ENCODE measurements around the gene GARIN5B. TPM values are rescaled to one million over a fixed set of nuclear protein-coding genes. Genes with fewer than 3 reads are reported as not detected.

GARIN5B gene
- total and polyA plus RNA-seq, 2 of the 13 experiments (the other 11 are each of a cell fraction or from before 2014, with no cell fraction given), result not detected

DNA sequence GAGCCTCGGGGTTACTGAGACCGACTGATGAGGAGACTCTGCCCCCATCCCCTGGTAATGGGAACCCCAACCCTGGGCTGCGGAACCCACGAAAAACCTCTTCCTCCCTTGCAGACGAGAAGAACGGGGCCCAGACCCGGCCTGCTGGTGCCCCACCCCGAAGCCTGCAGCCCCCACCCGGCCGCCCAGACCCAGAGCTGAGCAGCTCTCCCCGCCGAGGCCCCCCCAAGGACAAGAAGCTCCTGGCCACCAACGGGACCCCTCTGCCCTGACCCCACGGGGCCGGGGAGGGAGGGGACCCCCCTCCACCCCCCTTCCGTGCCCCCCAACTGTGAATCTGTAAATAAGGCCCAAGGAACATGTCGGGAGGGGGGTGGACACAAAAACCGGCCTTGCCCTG is 51.3 kb downstream of the GARIN5B start:
- peaks cover 14% of the 10 kb centered on the region for H3K4me1 ChIP-seq (ENCODE audit: insufficient read depth, low read length)
- no peak overlapping the region for H3K4me3 ChIP-seq (replicated peaks in 1 of 3; ENCODE audit: insufficient read depth in 1 of 3, low read depth in 2 of 3, low read length in 3 of 3)
- no peaks in the 10 kb centered on the region for H3K36me3 ChIP-seq (replicated peaks in 1 of 2; ENCODE audit: control insufficient read depth in 1 of 2, insufficient read depth in 2 of 2, low read length in 2 of 2)
- in situ Hi-C loops (cut with HindIII; ENCODE audit: extremely low pct_ligation_motif_present, low pct_unique_long_range_greater_than_20kb) (no loop called here), intact Hi-C loops (cut with micrococcal nuclease; ENCODE audit: unreplicated experiment) (no loop called here)
- no peaks in the 10 kb centered on the region for H4K20me1 ChIP-seq (ENCODE audit: insufficient read depth, low read length)
- H2AFZ ChIP-seq (ENCODE audit: low read length), result no peak overlapping the region
- no peak overlapping the region for H3K27ac ChIP-seq (ENCODE audit: extremely low read length, insufficient read depth, low read length)
- no TSS peak for BruUV-seq (replicated peaks)
- no peak overlapping the region for H3K9ac ChIP-seq (ENCODE audit: insufficient read depth, low read depth, low read length)
- no peak for TF ChIP-seq TCF7 (IDR thresholded peaks at IDR 0.05; ENCODE audit: low read depth)
- POLR2A ChIA-PET, result no interaction called here
- H3K9me3 ChIP-seq (ENCODE audit: low read length), result no peaks in the 10 kb centered on the region
- H3K4me2 ChIP-seq (ENCODE audit: low read depth, low read length), result no peak overlapping the region
- ATAC-seq (no peak), FAIRE-seq (no peak), DNase-seq (ENCODE audit: low spot score) (no peak)
- peaks cover 0 to 5% of the 10 kb centered on the region in 2 experiments; a peak in 1 of 5 replicates for H3K27me3 ChIP-seq (ENCODE audit: control insufficient read depth in 1 of 2, insufficient read depth in 2 of 2, low read length in 2 of 2)
- H3K79me2 ChIP-seq (ENCODE audit: insufficient read depth, low read length), result no peaks in the 10 kb centered on the region
- CTCF ChIA-PET (ENCODE audit: low intra/inter-chr PET ratio, low total read pairs), result no interaction called here
- 57% methylated on average over 11 of the region's 18 CpGs for WGBS (ENCODE audit: low lambda C conversion rate)

DNA sequence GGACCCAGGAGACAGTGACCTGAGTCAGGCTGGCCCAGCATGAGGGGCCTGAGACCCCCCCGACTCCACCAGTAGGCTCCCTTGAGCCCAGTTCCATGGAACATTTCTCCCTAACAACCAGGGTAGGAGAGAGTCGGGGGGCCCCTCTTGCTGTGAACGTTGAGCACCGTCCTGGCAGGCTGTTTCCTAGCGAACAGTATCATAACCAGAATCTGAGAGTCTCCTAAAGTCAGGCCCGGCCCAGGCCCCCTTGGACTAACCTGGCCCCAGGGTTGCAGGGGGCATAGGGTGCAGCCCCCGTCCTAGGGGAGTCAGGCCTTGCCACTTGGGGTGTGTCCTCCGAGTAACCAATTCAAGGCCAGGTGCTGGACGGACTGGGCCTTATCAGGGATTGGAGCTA is 51.7 kb downstream of the GARIN5B start:
- no peak overlapping the region for H2AFZ ChIP-seq (ENCODE audit: low read length)
- BruUV-seq (replicated peaks), result no TSS peak
- peaks cover 14% of the 10 kb centered on the region for H3K4me1 ChIP-seq (ENCODE audit: insufficient read depth, low read length)
- intact Hi-C loops (cut with micrococcal nuclease; ENCODE audit: unreplicated experiment), result no loop called here
- no peak for ATAC-seq
- ChIA-PET CTCF (ENCODE audit: low intra/inter-chr PET ratio, low total read pairs) (no interaction called here), POLR2A (no interaction called here)
- no peak for DNase-seq (ENCODE audit: low spot score)
- no peaks in the 10 kb centered on the region for H3K79me2 ChIP-seq (ENCODE audit: insufficient read depth, low read length)
- 25% methylated on average over 4 of the region's 9 CpGs for WGBS (ENCODE audit: low lambda C conversion rate)
- H3K36me3 ChIP-seq (replicated peaks in 1 of 2; ENCODE audit: control insufficient read depth in 1 of 2, insufficient read depth in 2 of 2, low read length in 2 of 2), result no peaks in the 10 kb centered on the region
- no peak overlapping the region for H3K27ac ChIP-seq (ENCODE audit: extremely low read length, insufficient read depth, low read length)
- peaks cover 0 to 5% of the 10 kb centered on the region in 2 experiments; a peak in 1 of 5 replicates for H3K27me3 ChIP-seq (ENCODE audit: control insufficient read depth in 1 of 2, insufficient read depth in 2 of 2, low read length in 2 of 2)
- H4K20me1 ChIP-seq (ENCODE audit: insufficient read depth, low read length), result no peaks in the 10 kb centered on the region
- no peaks in the 10 kb centered on the region for H3K9me3 ChIP-seq (ENCODE audit: low read length)
- H3K4me2 ChIP-seq (ENCODE audit: low read depth, low read length), result no peak overlapping the region
- no peak for FAIRE-seq
- no peak overlapping the region for H3K9ac ChIP-seq (ENCODE audit: insufficient read depth, low read depth, low read length)
- in situ Hi-C loops (cut with HindIII; ENCODE audit: extremely low pct_ligation_motif_present, low pct_unique_long_range_greater_than_20kb), result no loop called here
- H3K4me3 ChIP-seq (replicated peaks in 1 of 3; ENCODE audit: insufficient read depth in 1 of 3, low read depth in 2 of 3, low read length in 3 of 3), result no peak overlapping the region
- TF ChIP-seq THYN1 (CRISPR knock-in tag; IDR thresholded peaks at IDR 0.05; ENCODE audit: borderline replicate concordance, low read depth), result no peak
- TF ChIP-seq HDAC1 (CRISPR knock-in tag; IDR thresholded peaks at IDR 0.05), result no peak
- no peak for TF ChIP-seq KLF11 (CRISPR knock-in tag; IDR thresholded peaks at IDR 0.05)
- no peak for TF ChIP-seq GTF2F1 (IDR thresholded peaks at IDR 0.05; ENCODE audit: low read length)
- TF ChIP-seq NFE2 (CRISPR knock-in tag; IDR thresholded peaks at IDR 0.05), result no peak
- TF ChIP-seq ZNF703 (CRISPR knock-in tag; IDR thresholded peaks at IDR 0.05; ENCODE audit: borderline replicate concordance), result no peak
- TF ChIP-seq ZNF75D (CRISPR knock-in tag; IDR thresholded peaks at IDR 0.05; ENCODE audit: borderline replicate concordance), result no peak
- no peak for TF ChIP-seq MED1 (CRISPR knock-in tag; IDR thresholded peaks at IDR 0.05)
- TF ChIP-seq, protein P1, sequence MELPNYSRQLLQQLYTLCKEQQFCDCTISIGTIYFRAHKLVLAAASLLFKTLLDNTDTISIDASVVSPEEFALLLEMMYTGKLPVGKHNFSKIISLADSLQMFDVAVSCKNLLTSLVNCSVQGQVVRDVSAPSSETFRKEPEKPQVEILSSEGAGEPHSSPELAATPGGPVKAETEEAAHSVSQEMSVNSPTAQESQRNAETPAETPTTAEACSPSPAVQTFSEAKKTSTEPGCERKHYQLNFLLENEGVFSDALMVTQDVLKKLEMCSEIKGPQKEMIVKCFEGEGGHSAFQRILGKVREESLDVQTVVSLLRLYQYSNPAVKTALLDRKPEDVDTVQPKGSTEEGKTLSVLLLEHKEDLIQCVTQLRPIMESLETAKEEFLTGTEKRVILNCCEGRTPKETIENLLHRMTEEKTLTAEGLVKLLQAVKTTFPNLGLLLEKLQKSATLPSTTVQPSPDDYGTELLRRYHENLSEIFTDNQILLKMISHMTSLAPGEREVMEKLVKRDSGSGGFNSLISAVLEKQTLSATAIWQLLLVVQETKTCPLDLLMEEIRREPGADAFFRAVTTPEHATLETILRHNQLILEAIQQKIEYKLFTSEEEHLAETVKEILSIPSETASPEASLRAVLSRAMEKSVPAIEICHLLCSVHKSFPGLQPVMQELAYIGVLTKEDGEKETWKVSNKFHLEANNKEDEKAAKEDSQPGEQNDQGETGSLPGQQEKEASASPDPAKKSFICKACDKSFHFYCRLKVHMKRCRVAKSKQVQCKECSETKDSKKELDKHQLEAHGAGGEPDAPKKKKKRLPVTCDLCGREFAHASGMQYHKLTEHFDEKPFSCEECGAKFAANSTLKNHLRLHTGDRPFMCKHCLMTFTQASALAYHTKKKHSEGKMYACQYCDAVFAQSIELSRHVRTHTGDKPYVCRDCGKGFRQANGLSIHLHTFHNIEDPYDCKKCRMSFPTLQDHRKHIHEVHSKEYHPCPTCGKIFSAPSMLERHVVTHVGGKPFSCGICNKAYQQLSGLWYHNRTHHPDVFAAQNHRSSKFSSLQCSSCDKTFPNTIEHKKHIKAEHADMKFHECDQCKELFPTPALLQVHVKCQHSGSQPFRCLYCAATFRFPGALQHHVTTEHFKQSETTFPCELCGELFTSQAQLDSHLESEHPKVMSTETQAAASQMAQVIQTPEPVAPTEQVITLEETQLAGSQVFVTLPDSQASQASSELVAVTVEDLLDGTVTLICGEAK (IDR thresholded peaks at IDR 0.05), result no peak
- TF ChIP-seq, protein P1 (CRISPR knock-in tag; IDR thresholded peaks at IDR 0.05), result no peak
- no peak for TF ChIP-seq MAFF (IDR thresholded peaks at IDR 0.05; ENCODE audit: low read depth, low read length)
